Natural killer cell (primary cell): Measurements from ENCODE around the gene MAPKAP1. TPM values are rescaled to one million over a fixed set of nuclear protein-coding genes. Genes with fewer than 3 reads are reported as not detected.

Experiments
- ATAC-seq, 3 donors: fragments of 150-1000 bp in 2 of 3; fragments of 200-7000 bp in 1 of 3; cut with Tn5 transposase; 1 replicate in 1 of 3; 2 replicates in 2 of 3; pipeline ENCODE4 v1.10.0; 2021; ENCODE audit warnings: mild to moderate bottlenecking in 2 of 3, moderate library complexity in 2 of 3
- DNase-seq, 2 donors: peaks; one replicate each; pipeline versions ENCODE4 v3.0.0 to v3.0.0-alpha.2; 2013 to 2021; ENCODE audit warnings: mixed read lengths in 1 of 2
- H3K27ac ChIP-seq: one replicate; pipeline ENCODE4 v1.5.1; 2013; ENCODE audit warnings: mild to moderate bottlenecking, low read length
- H3K27me3 ChIP-seq: one replicate; pipeline ENCODE4 v1.6.1; 2013; ENCODE audit warnings: low read length; ENCODE audit not compliant: control insufficient read depth, insufficient read depth
- H3K36me3 ChIP-seq: one replicate; pipeline ENCODE4 v1.6.1; 2013; ENCODE audit warnings: low read length; ENCODE audit not compliant: control insufficient read depth, insufficient read depth
- H3K4me1 ChIP-seq: one replicate; pipeline ENCODE4 v1.6.1; 2013; ENCODE audit warnings: low read length; ENCODE audit not compliant: control insufficient read depth, insufficient read depth
- H3K4me3 ChIP-seq: one replicate; pipeline ENCODE4 v1.5.1; 2013; ENCODE audit warnings: low read length
- H3K9me3 ChIP-seq: one replicate; pipeline ENCODE4 v1.6.1; 2013; ENCODE audit warnings: low read length; ENCODE audit not compliant: control insufficient read depth, insufficient read depth
- H3K27ac Mint-ChIP-seq, 2 donors: one replicate each; pipeline ENCODE4 v1.8.0; 2022; ENCODE audit warnings: mild to moderate bottlenecking in 2 of 2, mixed read lengths in 2 of 2, moderate library complexity in 1 of 2
- H3K27me3 Mint-ChIP-seq, 2 donors: one replicate each; pipeline ENCODE4 v1.8.0; 2022; ENCODE audit warnings: low read depth in 2 of 2, mixed read lengths in 2 of 2
- H3K36me3 Mint-ChIP-seq: one replicate; pipeline ENCODE4 v1.8.0; 2022; ENCODE audit warnings: mixed read lengths
- H3K4me1 Mint-ChIP-seq, 2 donors: one replicate each; pipeline ENCODE4 v1.8.0; 2022; ENCODE audit warnings: mixed read lengths in 2 of 2
- H3K4me3 Mint-ChIP-seq: one replicate; pipeline ENCODE4 v1.8.0; 2022; ENCODE audit warnings: mild to moderate bottlenecking, moderate library complexity, mixed read lengths
- H3K9me3 Mint-ChIP-seq, 2 donors: one replicate each; pipeline ENCODE4 v1.8.0; 2022; ENCODE audit warnings: mixed read lengths in 2 of 2
- WGBS: methylation state at CpG from one replicate; pipeline ENCODE4 v1.1.7; 2013; ENCODE audit warnings: missing lambda C conversion rate; ENCODE audit not compliant: insufficient coverage; 5-methylcytosine and 5-hydroxymethylcytosine counted together
- intact Hi-C: fragments of 100-400 bp; cut with micrococcal nuclease; formaldehyde crosslinking; loops from one replicate; pipeline ENCODE4 v1.14.2; 2022
- total RNA-seq, 4 donors: library from RNA; stranded (reverse); fragments of 120-200 nt in 1 of 4; gene quantifications; one replicate each; pipeline versions ENCODE4 v1.2.3 to v1.2.4, GENCODE V29; 2013 to 2022
- TF ChIP-seq, protein P1 (sequence below): fragments of 200-600 bp; IDR thresholded peaks from one replicate; pipeline ENCODE4 v1.8.0; 2022; ENCODE audit warnings: antibody characterized with exemption

The MAPKAP1 gene
- total RNA-seq, 3 donors from 2014 or later (not counting 1 experiment from before 2014, with no cell fraction given): 51.1 to 73.0 (median 58.8) TPM

- Mint-ChIP-seq H3K4me3 (no peak overlapping the region), H3K4me1 (peaks cover 31% of the 10 kb centered on the region in 2 donors), H3K27ac (no peak overlapping the region), H3K9me3 (no peaks in the 10 kb centered on the region), H3K36me3 (no peaks in the 10 kb centered on the region), H3K27me3 (no peaks in the 10 kb centered on the region)
- H3K27ac ChIP-seq: no peak overlapping the region
- ATAC-seq: no peak
- TF ChIP-seq, protein P1, sequence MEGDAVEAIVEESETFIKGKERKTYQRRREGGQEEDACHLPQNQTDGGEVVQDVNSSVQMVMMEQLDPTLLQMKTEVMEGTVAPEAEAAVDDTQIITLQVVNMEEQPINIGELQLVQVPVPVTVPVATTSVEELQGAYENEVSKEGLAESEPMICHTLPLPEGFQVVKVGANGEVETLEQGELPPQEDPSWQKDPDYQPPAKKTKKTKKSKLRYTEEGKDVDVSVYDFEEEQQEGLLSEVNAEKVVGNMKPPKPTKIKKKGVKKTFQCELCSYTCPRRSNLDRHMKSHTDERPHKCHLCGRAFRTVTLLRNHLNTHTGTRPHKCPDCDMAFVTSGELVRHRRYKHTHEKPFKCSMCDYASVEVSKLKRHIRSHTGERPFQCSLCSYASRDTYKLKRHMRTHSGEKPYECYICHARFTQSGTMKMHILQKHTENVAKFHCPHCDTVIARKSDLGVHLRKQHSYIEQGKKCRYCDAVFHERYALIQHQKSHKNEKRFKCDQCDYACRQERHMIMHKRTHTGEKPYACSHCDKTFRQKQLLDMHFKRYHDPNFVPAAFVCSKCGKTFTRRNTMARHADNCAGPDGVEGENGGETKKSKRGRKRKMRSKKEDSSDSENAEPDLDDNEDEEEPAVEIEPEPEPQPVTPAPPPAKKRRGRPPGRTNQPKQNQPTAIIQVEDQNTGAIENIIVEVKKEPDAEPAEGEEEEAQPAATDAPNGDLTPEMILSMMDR: no peak
- no peaks in the 10 kb centered on the region for H3K4me1 ChIP-seq
- no peak overlapping the region for H3K4me3 ChIP-seq
- H3K27me3 ChIP-seq: no peaks in the 10 kb centered on the region
- no peaks in the 10 kb centered on the region for H3K36me3 ChIP-seq
- no peak for DNase-seq
- 97% methylated on average over 5 of the region's 7 CpGs for WGBS
- intact Hi-C loops: no loop called here
- H3K9me3 ChIP-seq: no peaks in the 10 kb centered on the region
Measured at GRCh38 chr9:125601961-125602360, 105.0 kb downstream of the MAPKAP1 start.

- Mint-ChIP-seq H3K36me3 (no peaks in the 10 kb centered on the region), H3K27me3 (no peaks in the 10 kb centered on the region), H3K9me3 (no peaks in the 10 kb centered on the region), H3K4me1 (peaks cover 34% of the 10 kb centered on the region in 2 donors), H3K4me3 (no peak overlapping the region), H3K27ac (no peak overlapping the region)
- Histone ChIP-seq H3K4me3 (no peak overlapping the region), H3K9me3 (no peaks in the 10 kb centered on the region), H3K27me3 (no peaks in the 10 kb centered on the region), H3K36me3 (no peaks in the 10 kb centered on the region), H3K27ac (no peak overlapping the region), H3K4me1 (no peaks in the 10 kb centered on the region)
- intact Hi-C loops: no loop called here
- DNase-seq (no peak), ATAC-seq (no peak)
- TF ChIP-seq, protein P1: no peak
- 100% methylated on average over 1 of the region's 1 CpG for WGBS
Measured at GRCh38 chr9:125600194-125600593, 106.8 kb downstream of the MAPKAP1 start.

DNA sequence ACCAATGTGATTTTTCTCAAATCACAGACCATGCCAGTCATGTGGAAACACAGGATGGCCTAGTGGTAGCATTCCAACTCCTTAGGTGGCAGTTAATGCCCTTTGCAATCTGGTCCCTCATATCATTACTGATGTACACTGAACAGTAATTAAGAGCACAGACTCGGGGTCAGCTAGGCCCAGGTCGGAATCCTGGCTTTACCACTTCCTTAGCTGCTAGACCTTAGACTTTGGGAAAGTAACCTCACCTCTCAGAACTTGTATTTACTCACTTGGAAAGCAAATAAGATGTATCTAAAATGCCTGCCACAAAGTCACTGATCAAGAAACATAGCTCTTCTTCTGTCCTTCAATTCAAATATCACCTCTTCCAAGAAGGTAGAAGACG lies 112.8 kb downstream of the MAPKAP1 start:
- H3K27ac ChIP-seq: no peak overlapping the region
- peaks cover 32 to 44% of the 10 kb centered on the region in 2 donors for H3K4me1 Mint-ChIP-seq
- H3K27me3 ChIP-seq: no peaks in the 10 kb centered on the region
- H3K9me3 ChIP-seq: no peaks in the 10 kb centered on the region
- H3K36me3 Mint-ChIP-seq: no peaks in the 10 kb centered on the region
- no peaks in the 10 kb centered on the region for H3K36me3 ChIP-seq
- H3K4me3 ChIP-seq: no peak overlapping the region
- intact Hi-C loops: no loop called here
- ATAC-seq (no peak), DNase-seq (no peak)
- no peak overlapping the region for H3K4me3 Mint-ChIP-seq
- no peaks in the 10 kb centered on the region for H3K4me1 ChIP-seq
- WGBS: 93% methylated on average over 3 of the region's 3 CpGs
- peak overlapping the region in 1 of 2 donors; percentile 0 for H3K27ac Mint-ChIP-seq
- no peaks in the 10 kb centered on the region for H3K27me3 Mint-ChIP-seq
- no peaks in the 10 kb centered on the region for H3K9me3 Mint-ChIP-seq
- TF ChIP-seq, protein P1: no peak

- Mint-ChIP-seq H3K36me3 (no peaks in the 10 kb centered on the region), H3K27ac (peak overlapping the region in 1 of 2 donors; percentile 0), H3K4me3 (no peak overlapping the region), H3K9me3 (no peaks in the 10 kb centered on the region), H3K27me3 (no peaks in the 10 kb centered on the region), H3K4me1 (peaks cover 30 to 48% of the 10 kb centered on the region in 2 donors)
- no peaks in the 10 kb centered on the region for H3K4me1 ChIP-seq
- H3K4me3 ChIP-seq: no peak overlapping the region
- WGBS: 89% methylated on average over 6 of the region's 6 CpGs
- TF ChIP-seq, protein P1: no peak
- H3K36me3 ChIP-seq: no peaks in the 10 kb centered on the region
- ATAC-seq: no peak
- H3K27me3 ChIP-seq: no peaks in the 10 kb centered on the region
- intact Hi-C loops: no loop called here
- no peaks in the 10 kb centered on the region for H3K9me3 ChIP-seq
- DNase-seq: no peak
- H3K27ac ChIP-seq: no peak overlapping the region
Measured at GRCh38 chr9:125593581-125594222, 113.3 kb downstream of the MAPKAP1 start.
